ENCODE measurements around the gene PTPRU. TPM values are rescaled to one million over a fixed set of nuclear protein-coding genes. Genes with fewer than 3 reads are reported as not detected.

The PTPRU gene
- polyA plus RNA-seq, 1 of the 3 experiments (the other 2 are of a cell fraction), result 3.5 TPM

- no peak overlapping the region for H3K9ac ChIP-seq
- H3K4me2 ChIP-seq, result 0 out of 2 replicates have a peak overlapping the region, but pooled peaks have one; percentile 28
These were observed 22.9 kb downstream of the PTPRU start for GRCh38 chr1:29258976-29259801.

GRCh38 chr1:29259802-29260441 is 23.6 kb downstream of the PTPRU start:
- Histone ChIP-seq H3K4me2 (0 out of 2 replicates have a peak overlapping the region, but pooled peaks have one; percentile 28), H3K27ac (ENCODE audit: low read depth in 2 of 2, low read length in 1 of 2) (no peak overlapping the region), H3F3A (replicated peaks; ENCODE audit: insufficient read depth) (no peaks in the 10 kb centered on the region), H4K20me1 (ENCODE audit: insufficient read depth) (no peaks in the 10 kb centered on the region), H3K9me3 (no peaks in the 10 kb centered on the region), H3K9me2 (no peaks in the 10 kb centered on the region), H3K79me2 (ENCODE audit: insufficient read depth) (no peaks in the 10 kb centered on the region), H3K9ac (no peak overlapping the region), H3K36me3 (replicated peaks in 1 of 2; ENCODE audit: control insufficient read depth in 1 of 2, insufficient read depth in 2 of 2, low read length in 1 of 2) (no peaks in the 10 kb centered on the region), H2AFZ (ENCODE audit: low read depth) (no peak overlapping the region), H3K4me3 (ENCODE audit: low read depth in 2 of 2, low read length in 1 of 2) (peak overlapping the region in 1 of 2 experiments; percentile 23; a peak in 2 of 4 replicates), H3K4me1 (ENCODE audit: control insufficient read depth in 1 of 2, insufficient read depth in 2 of 2, low read depth in 1 of 2, low read length in 1 of 2) (peaks cover 18 to 26% of the 10 kb centered on the region in 2 experiments; a peak in 2 of 4 replicates), H3K27me3 (ENCODE audit: insufficient read depth) (no peaks in the 10 kb centered on the region)
- ChIA-PET POLR2A (interaction anchor here (0.8 kb wide), 1 partner anchor 9 kb away, joined by 3 read pairs; no protein-coding TSS in a partner anchor), CTCF (interaction anchor here (1.5 to 2.1 kb wide), 2 partner anchors 11 to 22 kb away, joined by 3 to 6 read pairs; no protein-coding TSS in a partner anchor)
- peak; percentile 91 for DNase-seq
- 49% methylated on average over 12 of the region's 56 CpGs for WGBS (ENCODE audit: low lambda C conversion rate)
- TF ChIP-seq CTCF (IDR thresholded peaks at IDR 0.05) (no peak), TCF12 (IDR thresholded peaks at IDR 0.05) (no peak), IRF3 (IDR thresholded peaks at IDR 0.05; ENCODE audit: low read depth, low read length) (no peak), FOXJ3 (CRISPR knock-in tag; IDR thresholded peaks at IDR 0.05) (no peak), POLR2AphosphoS5 (IDR thresholded peaks at IDR 0.05; ENCODE audit: low read depth, low read length) (no peak), SMC3 (IDR thresholded peaks at IDR 0.05; ENCODE audit: low read depth, low read length) (no peak), YY1 (IDR thresholded peaks at IDR 0.05; ENCODE audit: low read depth) (no peak), NRF1 (IDR thresholded peaks at IDR 0.05; ENCODE audit: low read depth, low read length) (no peak), GABPA (IDR thresholded peaks at IDR 0.05; ENCODE audit: low read depth) (no peak), REST (IDR thresholded peaks at IDR 0.05; ENCODE audit: low read depth, low read length) (no peak)

More at GRCh38 chr1:29258976-29259801, 22.9 kb downstream of the PTPRU start:
- 92% methylated on average over 23 of the region's 38 CpGs for WGBS (ENCODE audit: low lambda C conversion rate)
- TF ChIP-seq PBX3 (IDR thresholded peaks at IDR 0.05) (no peak), CHD2 (IDR thresholded peaks at IDR 0.05; ENCODE audit: low read length, partially characterized antibody) (no peak), USF1 (IDR thresholded peaks at IDR 0.05; ENCODE audit: borderline replicate concordance, low read depth) (no peak)
- CTCF ChIA-PET, result interaction anchor here (0.8 to 1.5 kb wide), 4 partner anchors 13 to 23 kb away, joined by 3 to 6 read pairs (median 4); no protein-coding TSS in a partner anchor
- H3K27me3 ChIP-seq (ENCODE audit: insufficient read depth), result no peaks in the 10 kb centered on the region
- POLR2A ChIA-PET, result no interaction called here
- no peaks in the 10 kb centered on the region for H3K9me2 ChIP-seq
- peak; percentile 48 for DNase-seq
- H3K36me3 ChIP-seq (replicated peaks in 1 of 2; ENCODE audit: control insufficient read depth in 1 of 2, insufficient read depth in 2 of 2, low read length in 1 of 2), result no peaks in the 10 kb centered on the region
- H3K79me2 ChIP-seq (ENCODE audit: insufficient read depth), result no peaks in the 10 kb centered on the region
- peaks cover 18 to 26% of the 10 kb centered on the region in 2 experiments; a peak in 2 of 4 replicates for H3K4me1 ChIP-seq (ENCODE audit: control insufficient read depth in 1 of 2, insufficient read depth in 2 of 2, low read depth in 1 of 2, low read length in 1 of 2)
- H3F3A ChIP-seq (replicated peaks; ENCODE audit: insufficient read depth), result no peaks in the 10 kb centered on the region
- no peaks in the 10 kb centered on the region for H3K9me3 ChIP-seq
- no peaks in the 10 kb centered on the region for H4K20me1 ChIP-seq (ENCODE audit: insufficient read depth)
- H3K27ac ChIP-seq (ENCODE audit: low read depth in 2 of 2, low read length in 1 of 2), result peak overlapping the region in 1 of 2 experiments; percentile 23; a peak in 1 of 4 replicates
- H3K4me3 ChIP-seq (ENCODE audit: low read depth in 2 of 2, low read length in 1 of 2), result peak overlapping the region in 1 of 2 experiments; percentile 23; a peak in 2 of 4 replicates
- no peak overlapping the region for H2AFZ ChIP-seq (ENCODE audit: low read depth)

Data from SK-N-SH (cell line).